GM21526 (cell line): Measurements from ENCODE around the gene PACSIN2.

Experiments
- ATAC-seq: cut with Tn5 transposase; IDR thresholded peaks from one replicate; pipeline ENCODE4 v1.9.1; 2021; ENCODE audit warnings: moderate library complexity; ENCODE audit not compliant: unreplicated experiment, low FRiP score

PACSIN2 gene

DNA sequence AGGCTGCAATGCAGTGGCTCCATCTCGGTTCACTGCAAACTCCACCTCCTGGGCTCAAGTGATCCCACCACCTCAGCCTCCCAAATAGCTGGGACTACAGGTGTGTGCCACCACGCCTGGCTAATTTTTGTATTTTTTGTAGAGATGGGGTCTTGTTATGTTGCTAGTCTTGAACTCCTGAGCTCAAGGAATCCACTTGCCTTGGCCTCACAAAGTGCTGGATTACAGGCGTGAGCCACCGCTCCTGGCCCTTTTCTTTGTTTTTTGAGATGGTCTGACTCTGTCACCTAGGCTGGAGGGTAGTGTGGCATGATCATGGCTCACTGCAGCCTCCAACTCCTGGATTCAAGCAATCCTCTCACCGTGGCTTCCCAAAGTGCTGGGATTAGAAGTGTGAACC is 178.9 kb downstream of the PACSIN2 start:
- ATAC-seq: no peak

DNA sequence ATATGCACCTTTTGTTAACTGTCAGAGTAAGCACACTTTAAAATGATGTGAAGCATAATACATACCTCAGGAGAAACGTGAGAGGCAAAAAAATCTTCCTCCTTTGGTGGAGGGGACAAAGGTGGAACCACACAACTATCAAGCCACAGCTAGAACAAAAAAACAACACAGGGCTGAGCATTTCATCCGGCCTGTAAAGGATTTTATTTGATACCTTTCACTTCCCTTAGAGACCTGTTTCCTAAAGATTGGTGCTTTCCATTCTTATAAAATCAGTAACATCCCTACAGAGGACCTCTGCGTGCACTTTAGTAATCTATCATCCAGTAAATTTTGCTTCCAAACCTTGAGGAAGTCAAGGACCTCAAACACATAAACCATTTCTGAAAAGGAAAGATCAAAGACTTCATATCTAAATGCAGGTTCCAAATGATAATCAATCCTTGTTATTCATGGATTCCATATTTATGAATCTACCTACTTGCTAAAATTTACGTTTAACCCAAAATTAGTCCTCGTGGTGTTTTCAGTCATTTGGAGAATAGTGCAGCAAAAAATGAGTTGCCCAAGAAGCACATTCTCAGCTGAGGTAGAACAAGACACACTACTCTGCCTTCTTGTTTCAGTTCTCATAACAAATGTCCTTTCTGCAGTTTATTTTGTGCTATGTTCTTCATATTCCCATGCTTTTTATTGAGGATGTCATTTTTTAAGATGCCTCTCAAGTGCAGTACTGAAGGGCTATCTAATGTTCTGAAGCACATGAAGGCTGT is 180.6 kb downstream of the PACSIN2 start:
- no peak for ATAC-seq

- ATAC-seq: no peak
These were observed 181.8 kb downstream of the PACSIN2 start for GRCh38 chr22:42833104-42833503.

- no peak for ATAC-seq
These were observed 183.2 kb downstream of the PACSIN2 start for GRCh38 chr22:42831712-42832111.

- no peak for ATAC-seq
These were observed 184.8 kb downstream of the PACSIN2 start for GRCh38 chr22:42830161-42830560.

DNA sequence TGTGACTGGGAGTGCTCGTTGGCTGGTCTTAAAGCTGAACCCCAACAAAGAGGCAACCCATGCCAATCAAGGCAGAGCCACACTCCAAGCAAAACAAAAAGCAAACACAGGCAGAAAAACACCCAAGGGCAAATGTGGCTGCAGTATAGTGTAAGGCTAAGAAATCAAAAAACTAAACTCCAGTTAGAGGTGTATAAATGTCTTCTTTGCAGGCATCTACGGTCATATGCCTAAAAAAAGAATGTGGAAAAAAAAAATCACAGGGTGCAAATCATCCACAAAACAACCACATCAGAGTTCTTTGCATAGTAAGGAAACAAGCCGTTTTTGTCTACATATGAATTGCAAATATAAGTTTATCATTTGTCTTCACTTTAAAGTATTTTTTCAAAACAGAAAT is 185.6 kb downstream of the PACSIN2 start:
- ATAC-seq: no peak

DNA sequence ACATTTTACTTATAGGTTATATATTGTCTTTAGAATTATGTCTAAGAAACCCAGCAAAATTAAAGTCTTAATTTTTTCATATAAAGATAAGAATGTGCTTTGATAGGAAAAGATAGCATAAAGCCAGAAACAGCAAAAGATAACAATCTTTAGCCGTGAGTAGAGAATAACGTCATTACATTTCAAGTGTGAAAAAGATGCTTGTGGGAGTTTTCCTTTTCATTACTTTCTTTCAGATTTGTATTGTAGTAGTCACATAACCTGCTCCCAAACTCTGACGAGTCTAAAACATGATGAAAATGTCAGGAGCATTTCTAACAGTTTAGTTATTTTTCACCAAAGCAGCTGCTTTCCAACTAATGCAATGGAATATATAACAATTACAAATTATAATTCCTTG is 189.2 kb downstream of the PACSIN2 start:
- no peak for ATAC-seq

DNA sequence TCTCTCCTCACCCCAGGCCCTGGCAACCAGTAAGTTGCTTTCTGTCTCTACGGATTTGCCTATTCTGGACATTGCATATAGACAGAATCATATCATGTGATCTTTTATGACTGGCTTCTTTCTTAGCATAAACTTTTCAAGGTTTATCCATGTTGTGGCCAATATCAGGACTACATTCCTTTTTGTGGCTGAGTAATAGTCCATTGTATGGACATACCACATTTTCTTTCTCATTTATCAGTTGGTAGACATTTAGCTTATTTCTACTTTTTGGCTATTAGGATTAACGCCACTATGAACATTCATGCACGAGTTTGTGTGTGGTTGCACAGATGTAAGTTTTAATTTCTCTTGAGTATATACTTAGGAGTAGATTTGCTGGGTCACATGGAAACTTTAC is 193.6 kb downstream of the PACSIN2 start:
- ATAC-seq: no peak

DNA sequence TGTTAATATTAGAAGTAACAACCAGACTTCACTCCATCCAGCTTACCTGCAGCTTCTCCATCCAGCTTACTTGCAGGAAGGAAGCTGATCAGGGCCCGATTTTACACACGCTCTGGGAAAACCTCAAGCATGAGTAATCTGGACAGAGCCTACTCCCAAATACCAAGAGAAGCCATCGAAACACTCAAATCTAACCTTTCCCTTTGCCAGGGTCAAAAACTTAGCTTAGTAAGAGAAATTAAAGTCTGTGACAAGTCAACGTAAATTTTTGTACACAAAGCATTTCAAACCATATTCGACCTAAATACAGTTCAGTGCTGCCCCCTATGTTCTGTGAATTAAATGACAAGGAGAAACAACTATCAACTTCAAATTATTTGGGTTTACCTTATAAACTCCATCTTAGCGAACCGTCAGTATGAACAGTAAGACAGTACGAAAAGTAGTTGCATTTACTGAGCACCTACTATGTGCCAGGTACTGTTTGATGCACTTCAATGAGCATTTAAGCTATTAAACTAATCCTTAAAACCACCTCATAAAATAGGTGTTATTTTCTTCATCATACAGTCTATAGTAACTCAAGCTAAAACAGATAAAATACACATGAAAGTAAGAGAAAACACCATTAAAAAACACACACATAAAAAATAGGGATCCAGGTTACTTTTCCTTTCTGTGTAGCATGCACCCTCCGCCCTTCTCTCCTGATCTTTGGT is 194.7 kb downstream of the PACSIN2 start:
- ATAC-seq: no peak
